GM18526 (cell line): ENCODE data around the gene CDKN2B-AS1.

Experiments used
- POLR2A ChIP-seq: IDR thresholded peaks from 3 replicates; pipeline ENCODE4 v1.6.1; 2011; ENCODE audit not compliant: insufficient read length; ENCODE audit errors: extremely low read depth

CDKN2B-AS1 gene

DNA sequence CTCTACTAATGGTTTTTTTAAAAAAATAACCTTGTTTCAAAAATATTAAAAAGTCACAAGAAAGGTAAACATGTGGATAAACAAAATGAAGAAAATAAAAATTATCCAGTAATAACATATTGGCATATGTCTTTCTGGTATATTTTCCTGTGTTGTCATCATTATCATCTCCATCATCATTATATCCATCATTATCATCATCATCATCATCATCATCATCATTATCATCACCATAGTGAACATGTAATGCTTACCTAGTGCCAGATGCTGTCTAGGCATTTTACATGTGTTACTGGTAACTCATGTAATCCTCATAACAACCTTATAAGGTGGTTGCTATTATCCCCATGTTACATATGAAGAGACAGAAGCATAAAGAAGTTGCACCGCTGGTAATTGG lies 126.0 kb downstream of the CDKN2B-AS1 start:
- TF ChIP-seq POLR2A, result no peak

DNA sequence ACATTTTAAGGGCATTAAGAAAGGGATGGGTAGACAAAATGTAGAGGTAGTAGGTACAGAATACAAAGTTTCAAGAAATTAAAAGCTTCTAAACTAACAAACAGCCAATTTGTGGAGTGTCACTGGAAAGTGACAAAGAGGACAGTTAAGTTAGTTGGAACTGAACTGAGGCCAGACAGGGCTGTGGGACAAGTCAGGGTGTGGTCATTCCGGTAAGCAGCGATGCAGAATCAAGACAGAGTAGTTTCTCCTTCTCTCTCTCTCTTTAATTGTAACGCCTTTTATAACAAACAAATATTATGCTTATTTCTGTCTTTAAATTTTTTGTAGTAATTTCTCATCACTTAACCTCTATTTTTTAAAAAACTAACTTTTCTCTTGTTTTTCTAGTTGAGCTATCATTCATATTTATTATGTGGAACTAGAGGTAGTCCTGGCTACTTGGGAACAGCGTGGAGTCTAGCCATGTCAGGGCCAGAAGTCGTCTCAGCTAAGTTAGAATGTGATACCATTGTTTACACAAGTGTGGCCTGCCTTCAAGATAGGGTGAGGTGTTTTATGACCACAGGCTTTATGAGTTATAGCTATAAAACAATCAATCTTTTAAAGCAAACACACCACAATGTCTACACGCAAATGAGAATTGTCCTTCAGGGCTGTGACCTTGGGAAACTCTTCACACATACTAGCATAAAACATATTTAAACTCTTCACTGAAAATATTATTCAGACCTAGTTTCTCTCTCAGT lies 129.8 kb downstream of the CDKN2B-AS1 start:
- TF ChIP-seq POLR2A, result no peak

DNA sequence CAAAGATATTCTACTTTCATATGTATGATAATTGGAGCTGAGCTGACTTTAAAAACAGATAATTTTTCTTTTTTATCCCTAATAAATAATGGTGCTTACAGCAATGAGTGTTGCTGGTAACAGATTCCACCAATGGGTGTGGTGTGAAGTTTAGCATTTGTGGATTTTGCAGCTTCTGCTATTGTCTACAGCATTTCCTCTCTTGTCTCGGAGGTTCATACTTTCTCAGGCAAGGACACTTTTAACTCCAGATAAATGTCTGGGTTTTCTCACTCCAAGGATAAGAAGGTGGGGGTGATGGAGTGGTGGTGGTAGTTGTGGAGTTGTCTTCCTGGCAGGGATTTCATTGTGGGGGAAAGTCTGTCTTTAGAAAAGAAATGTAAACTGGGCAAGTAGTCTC lies 134.5 kb downstream of the CDKN2B-AS1 start:
- TF ChIP-seq POLR2A, result no peak

- no peak for TF ChIP-seq POLR2A
These were observed 135.0 kb downstream of the CDKN2B-AS1 start for GRCh38 chr9:22129633-22130032.

GRCh38 chr9:22131817-22132216 lies 137.2 kb downstream of the CDKN2B-AS1 start:
- TF ChIP-seq POLR2A, result no peak

DNA sequence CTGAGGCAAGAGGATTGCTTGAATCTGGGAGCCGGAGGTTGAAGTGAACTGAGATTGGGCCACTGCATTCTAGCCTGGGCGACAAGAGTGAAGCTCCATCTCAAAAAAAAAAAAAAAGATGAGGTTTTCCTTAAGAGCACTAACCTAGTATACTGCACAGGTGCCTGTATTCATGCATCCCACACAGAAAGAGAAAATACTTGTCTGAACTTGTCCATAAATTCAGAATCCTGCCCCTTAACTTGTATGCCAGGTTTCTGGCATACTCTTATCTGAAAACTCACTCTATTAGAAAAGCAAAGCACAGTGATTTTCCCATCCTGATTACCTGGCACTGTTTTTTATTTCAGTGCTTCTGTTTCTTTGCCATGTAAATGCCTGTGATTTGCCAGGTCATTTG lies 139.8 kb downstream of the CDKN2B-AS1 start:
- no peak for TF ChIP-seq POLR2A

GRCh38 chr9:22136461-22137096 lies 142.0 kb downstream of the CDKN2B-AS1 start:
- no peak for TF ChIP-seq POLR2A

- no peak for TF ChIP-seq POLR2A
These were observed 144.5 kb downstream of the CDKN2B-AS1 start for GRCh38 chr9:22138956-22139660.

GRCh38 chr9:22141908-22142307 lies 147.3 kb downstream of the CDKN2B-AS1 start:
- no peak for TF ChIP-seq POLR2A

DNA sequence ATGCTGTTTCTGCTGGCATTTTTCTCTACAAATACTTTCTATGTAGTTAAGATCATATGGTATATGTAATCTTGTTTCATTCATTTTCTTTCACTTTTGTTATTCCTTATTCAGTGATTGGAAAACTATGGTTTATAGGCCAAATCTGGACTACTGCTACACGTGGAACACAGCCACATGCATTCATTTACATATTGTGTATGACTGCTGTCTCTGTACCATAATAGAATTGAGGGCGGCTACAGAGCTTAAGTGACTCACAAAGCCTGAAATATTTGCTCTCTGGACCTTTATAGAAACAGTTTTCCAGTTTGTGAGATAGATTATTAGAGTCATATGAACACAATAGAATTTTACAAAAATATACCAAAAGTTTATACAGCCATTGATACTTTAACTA lies 148.1 kb downstream of the CDKN2B-AS1 start:
- TF ChIP-seq POLR2A, result no peak

- TF ChIP-seq POLR2A, result no peak
These were observed 149.4 kb downstream of the CDKN2B-AS1 start for GRCh38 chr9:22143799-22144625.

- TF ChIP-seq POLR2A, result no peak
These were observed 152.0 kb downstream of the CDKN2B-AS1 start for GRCh38 chr9:22146604-22147003.

DNA sequence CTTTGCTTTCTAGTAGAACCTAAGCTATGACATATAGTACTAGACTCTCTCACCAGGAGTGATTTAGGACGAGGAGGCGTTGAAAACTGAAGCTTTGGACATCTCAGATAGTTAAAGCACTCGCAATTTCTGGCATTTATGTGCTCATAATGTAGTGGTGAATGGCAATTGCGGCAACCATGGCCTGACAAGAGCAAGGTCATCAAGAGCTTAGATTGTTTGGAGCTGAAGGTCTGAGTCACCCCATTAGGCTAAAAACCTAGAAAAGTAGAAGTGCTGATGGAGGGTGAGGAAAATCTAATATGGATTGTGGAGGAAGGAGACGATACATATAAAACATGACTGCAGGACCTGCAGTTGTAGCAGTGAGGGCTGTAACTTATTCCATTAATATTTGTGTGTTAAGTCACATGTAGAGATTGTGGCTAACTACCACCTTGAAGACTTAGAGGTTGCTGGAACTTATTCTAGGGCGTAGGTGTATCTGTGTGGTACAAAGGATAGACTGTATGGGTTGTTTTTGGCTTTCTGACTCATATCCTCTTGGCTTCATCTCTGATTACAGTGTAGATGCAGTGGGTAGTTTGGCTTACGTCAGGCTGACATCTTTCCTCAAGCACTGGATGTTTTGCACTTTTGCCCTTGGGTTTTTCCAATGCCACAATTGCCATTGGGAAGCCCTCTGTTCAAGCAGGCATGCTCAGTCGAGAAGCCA lies 153.4 kb downstream of the CDKN2B-AS1 start:
- TF ChIP-seq POLR2A, result no peak

- no peak for TF ChIP-seq POLR2A
These were observed 153.9 kb downstream of the CDKN2B-AS1 start for GRCh38 chr9:22148528-22148875.
